NCI-H510A (cell line): Measurements from ENCODE around the gene PARP6.

ENCODE experiments used
- DNase-seq: peaks from one replicate; lab custom pipeline; 2025; lab: John Stamatoyannopoulos, UW

PARP6 gene

DNA sequence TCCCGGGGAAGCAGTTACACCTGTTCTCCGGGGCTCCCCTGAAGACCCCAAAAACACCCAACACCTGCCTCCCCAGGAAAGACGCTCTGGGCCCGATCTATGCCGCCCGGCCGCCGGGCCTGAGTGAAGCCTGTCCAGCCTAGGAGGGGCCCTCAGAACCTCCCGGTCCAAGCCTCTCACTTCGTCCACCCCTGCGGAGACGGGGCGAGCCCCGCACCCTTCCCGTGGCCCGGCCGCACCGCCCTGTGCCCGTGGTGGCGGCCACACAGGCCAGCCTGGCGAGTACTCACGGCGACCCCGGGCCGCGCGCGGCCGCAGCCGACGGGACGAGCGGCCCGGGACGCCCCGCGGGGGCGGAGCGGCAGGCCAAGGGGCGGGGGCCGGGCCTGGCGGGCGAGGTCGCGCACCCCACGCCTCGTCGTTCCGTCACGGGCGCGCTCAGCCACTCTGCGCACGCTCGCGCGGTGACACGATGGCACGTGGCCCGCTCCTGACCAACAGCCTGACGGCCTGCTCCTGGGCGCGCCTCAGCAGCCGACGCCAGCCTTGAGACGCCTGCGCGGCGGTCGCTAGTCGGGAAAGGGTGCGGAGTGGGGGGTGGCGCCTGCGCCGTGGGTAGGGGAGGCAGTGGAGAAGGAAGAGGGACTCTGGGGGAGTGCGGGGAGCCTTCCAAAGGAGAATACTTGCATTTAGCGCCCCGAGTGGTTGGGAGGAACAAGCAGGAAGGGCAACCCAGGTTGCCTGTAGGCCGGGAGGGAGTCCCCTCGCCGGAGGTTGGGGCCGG, at the start of gene PARP6:
Gene PARP6 (minus strand): TSS at position 342 of the 784 bp plus-strand sequence. CDS start 5,077 bp downstream, outside the sequence.
- DNase-seq, result peak; percentile 89

- peak; percentile 87 for DNase-seq
Measured at GRCh38 chr15:72319985-72320671, 47.8 kb upstream of the PARP6 start, which contains the start of gene CELF6. CELF6 (minus strand) TSS chr15:72320157; CDS start chr15:72319874, 283 bp downstream.

- DNase-seq, result no peak
Measured at GRCh38 chr15:72319360-72319984, 47.1 kb upstream of the PARP6 start.

DNA sequence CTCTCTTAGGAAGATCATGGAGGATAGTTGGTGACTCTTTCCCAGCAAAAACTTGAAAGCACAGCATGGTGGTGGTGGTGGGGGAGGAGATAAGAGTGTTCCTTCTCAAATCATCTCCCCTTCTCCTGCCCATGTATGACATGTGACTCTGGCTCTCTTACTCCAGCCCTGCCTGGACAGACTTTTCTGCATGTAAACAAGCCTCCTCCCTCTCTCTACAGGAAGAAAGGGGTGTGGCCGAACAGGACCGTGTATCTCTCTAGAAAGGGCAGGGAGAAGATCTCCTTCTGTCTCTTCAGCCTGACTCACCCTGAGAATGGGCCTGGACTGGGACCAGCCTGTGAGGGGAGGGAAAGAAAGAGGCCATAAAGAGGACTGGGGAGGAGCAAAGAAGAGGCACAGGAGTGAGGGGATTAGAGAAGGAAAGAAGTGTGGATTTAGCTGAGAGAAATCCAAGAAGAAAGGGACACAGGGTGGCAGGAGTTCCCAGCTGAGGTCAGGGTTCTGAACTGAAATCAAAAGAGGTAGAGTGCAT, 46.1 kb upstream of the PARP6 start:
- DNase-seq, result no peak

DNA sequence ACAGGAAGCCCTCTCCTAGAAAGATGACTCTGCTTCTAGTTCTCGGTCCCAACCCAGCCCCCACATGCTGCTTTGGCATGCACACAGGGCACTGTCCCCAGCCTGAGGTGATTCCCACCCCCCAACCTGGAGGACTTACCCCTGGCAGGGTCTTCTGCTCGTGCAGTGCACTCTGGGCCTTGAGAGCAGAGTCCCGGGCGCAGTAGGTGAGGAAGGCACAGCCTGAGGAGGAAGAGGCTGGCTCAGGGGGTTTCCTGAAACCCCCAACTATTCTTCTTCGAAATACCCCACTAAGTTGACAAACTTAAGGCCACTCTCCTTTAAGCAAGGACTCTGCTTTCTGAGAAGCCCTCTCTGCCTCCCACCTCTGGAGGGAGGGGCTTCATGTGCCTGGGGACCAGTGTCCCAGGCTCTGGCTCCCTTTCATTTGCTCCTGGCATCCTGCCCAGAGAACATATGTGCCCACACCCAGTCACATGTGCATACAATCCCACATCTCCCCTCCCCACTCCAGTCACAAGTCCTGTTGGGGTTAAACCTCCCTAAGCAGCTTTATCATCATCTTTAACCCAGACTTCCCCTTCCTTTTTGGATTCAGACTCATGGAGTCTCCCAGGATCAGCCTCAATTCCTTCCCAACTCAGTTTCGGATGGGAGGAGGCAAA, 43.5 kb upstream of the PARP6 start:
- no peak for DNase-seq

DNA sequence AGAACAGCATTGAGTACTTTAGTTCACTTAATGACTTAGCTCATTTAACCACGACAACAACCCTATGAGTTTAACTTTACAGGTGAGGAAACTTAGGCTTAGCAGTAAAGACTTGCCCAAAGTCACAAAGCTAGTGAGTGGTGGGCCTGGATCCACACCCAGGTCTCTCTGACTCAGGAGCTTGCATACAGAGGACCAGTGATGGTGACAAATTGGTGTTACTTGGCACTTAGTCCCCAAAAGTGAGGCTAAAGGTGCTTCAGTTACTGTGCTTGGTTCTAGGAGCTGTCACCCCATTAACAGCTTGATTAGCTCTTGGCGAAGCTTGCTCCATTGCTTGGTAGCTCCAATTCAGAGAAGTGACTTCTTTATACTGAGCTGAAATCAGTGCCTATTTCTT, 41.5 kb upstream of the PARP6 start:
- no peak for DNase-seq

- no peak for DNase-seq
Measured at GRCh38 chr15:72313448-72313840, 41.1 kb upstream of the PARP6 start.

GRCh38 chr15:72312605-72313447, 40.5 kb upstream of the PARP6 start:
- DNase-seq, result peak; percentile 11

DNA sequence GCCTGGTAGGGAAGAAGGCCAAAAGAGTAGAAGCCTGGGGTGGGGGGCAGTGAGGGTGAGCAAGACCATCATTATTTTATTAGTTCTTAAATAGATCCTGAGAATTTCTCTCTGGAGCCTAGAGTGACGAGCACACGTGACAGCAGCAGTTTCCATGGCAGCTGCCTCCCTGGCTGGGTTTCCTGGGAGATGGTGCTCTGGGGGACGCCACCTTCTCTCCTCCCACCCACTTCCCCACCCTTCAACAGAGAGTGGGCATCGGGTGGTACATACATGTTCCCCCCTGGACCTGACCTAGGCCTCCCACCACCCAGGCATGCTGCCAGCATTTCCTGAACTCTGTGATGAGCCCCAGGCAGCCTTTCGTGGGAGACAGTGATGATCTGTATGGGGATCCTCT, 34.7 kb upstream of the PARP6 start:
- no peak for DNase-seq

DNA sequence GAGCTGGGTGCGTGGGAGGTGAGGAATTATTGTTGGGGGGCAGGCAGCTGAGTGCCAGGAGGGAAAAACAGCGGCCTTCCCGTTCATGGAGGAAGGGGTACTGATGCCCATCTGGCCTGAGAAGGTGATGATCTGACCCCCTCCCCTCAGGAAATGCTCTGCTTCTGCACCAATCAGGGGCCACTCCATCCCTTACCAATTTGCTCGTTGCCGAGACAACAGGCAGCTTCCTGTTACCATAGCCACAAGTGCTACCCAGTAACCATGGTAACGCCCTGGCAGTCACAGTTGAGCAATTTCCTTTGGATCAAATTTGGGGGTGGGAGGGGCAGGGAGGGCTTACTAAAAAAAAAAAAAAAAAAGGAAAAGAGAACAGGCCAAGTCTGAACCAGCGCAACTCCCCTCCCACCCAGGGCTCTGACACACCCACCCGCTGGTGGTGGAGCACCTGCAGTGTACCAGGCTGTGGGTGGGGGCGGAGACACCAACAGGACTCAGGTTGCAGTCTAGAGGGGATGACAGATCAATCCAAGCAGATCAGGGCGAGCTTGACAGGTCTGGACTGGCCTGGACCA, 33.9 kb upstream of the PARP6 start:
- DNase-seq, result peak; percentile 37

GRCh38 chr15:72304596-72304995, 32.2 kb upstream of the PARP6 start:
- DNase-seq, result no peak

- DNase-seq, result no peak
Measured at GRCh38 chr15:72302955-72303354, 30.6 kb upstream of the PARP6 start.

DNA sequence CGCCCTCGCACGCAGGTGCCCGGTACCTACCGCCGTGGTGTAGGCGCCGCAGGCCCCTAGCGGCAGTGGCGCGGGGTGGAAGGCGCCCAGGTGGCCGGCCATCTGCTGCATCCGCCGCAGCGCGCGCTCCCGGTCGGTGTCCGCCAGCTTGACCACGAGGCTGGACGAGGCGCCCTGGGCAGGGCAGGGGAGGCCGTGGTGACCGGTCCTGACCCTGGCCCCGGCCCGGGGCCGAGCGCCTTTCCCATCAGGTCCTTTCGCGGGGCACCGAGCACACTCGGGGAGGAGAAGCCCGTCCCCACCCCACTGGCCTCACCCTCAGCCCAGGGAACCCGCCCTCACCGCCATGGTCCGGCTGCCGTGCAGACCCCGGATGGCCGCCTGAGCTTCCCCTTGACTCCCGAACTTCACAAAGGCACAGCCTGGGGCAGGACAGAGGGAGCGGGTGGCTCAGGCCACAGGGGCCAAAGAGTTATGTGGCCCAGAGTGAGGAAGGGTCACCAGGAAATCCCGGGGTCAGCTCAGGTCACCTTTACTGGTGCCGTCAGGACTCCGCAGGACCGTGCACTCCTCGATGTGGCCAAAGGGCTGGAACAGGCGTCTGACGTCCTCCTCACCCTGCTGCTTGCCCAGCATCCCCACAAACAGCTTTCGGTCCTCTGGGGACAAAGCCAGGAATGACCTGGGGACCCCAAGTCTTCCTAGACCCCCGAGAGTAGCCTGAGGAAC, 17.4 kb upstream of the PARP6 start:
- DNase-seq, result no peak

- DNase-seq, result no peak
Measured at GRCh38 chr15:72288796-72289596, 16.6 kb upstream of the PARP6 start.

- DNase-seq, result no peak
Measured at GRCh38 chr15:72285927-72286516, 13.7 kb upstream of the PARP6 start.

DNA sequence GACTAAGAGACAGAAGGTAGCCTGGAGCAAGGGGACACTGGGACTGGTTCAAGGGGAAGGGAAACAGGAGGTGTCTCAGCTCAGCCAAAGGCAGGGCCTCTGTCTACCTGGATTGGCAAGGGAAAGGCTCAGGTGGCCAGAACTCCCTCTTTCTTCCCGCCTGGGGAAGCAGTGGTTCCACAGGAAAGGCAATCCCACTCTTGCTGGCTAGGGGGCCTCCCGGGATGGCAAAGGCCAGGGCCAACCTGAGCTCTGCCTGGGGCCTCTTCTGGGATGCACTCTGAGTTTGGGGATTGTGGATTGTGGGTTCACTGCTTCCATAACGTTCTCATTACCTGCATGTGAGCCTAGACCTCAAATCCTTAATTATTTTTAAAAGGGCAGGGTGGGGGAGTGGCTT, 13.0 kb upstream of the PARP6 start:
- DNase-seq, result no peak

DNA sequence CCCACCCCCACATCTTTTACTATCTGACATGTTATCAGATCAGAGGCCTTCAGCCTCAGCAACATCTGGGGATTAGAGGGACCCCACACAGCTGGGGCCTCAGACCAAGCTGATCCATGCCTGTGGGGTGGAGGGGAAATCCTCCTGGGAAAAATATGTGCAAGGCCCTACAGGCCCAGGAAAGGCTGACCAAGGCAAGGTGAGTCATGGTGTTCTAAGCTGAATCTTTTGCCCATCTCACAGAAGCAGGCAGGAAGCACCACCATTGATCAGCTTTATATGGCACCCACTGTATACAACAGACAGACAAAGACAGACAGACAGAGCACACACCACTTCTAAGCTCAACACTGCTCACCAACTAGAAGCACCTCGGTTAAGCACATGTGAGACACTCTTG, 12.4 kb upstream of the PARP6 start:
- DNase-seq, result no peak

GRCh38 chr15:72281713-72282112, 9.4 kb upstream of the PARP6 start:
- DNase-seq, result no peak

- DNase-seq, result no peak
Measured at GRCh38 chr15:72280751-72281150, 8.4 kb upstream of the PARP6 start.
